GM18861 (cell line): ENCODE measurements around the gene ZNF225.
"Not testable (repeated sequence)": the region's sequence is repeated elsewhere in the genome, so short reads cannot be mapped to it uniquely, and the experiment has no call there.

Source experiments
- ATAC-seq: cut with Tn5 transposase; IDR thresholded peaks from one replicate; pipeline ENCODE4 v1.9.1; 2021; ENCODE audit not compliant: unreplicated experiment

ZNF225 gene

GRCh38 chr19:44156475-44156874, 43.3 kb downstream of the ZNF225 start:
- no peak for ATAC-seq

DNA sequence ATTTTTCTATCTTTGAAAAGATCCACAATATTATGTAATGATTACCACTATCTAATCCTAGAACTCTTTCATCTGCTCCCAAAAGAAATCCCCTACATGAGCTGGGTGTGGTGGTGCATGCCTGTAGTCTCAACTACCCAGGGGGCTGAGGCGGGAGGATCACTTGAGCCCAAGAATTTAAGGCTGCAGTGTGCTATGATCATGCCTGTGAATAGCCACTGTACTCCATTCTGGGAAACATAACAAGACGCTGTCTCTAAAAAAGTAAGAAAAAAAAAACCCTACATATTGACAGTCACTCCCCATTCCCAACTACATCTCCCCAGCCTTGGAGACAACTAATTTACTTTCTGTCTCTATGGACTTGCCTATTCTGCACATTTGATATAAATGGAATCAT, 50.6 kb downstream of the ZNF225 start:
- ATAC-seq: no peak

GRCh38 chr19:44164327-44164672, 51.1 kb downstream of the ZNF225 start:
- no peak for ATAC-seq

DNA sequence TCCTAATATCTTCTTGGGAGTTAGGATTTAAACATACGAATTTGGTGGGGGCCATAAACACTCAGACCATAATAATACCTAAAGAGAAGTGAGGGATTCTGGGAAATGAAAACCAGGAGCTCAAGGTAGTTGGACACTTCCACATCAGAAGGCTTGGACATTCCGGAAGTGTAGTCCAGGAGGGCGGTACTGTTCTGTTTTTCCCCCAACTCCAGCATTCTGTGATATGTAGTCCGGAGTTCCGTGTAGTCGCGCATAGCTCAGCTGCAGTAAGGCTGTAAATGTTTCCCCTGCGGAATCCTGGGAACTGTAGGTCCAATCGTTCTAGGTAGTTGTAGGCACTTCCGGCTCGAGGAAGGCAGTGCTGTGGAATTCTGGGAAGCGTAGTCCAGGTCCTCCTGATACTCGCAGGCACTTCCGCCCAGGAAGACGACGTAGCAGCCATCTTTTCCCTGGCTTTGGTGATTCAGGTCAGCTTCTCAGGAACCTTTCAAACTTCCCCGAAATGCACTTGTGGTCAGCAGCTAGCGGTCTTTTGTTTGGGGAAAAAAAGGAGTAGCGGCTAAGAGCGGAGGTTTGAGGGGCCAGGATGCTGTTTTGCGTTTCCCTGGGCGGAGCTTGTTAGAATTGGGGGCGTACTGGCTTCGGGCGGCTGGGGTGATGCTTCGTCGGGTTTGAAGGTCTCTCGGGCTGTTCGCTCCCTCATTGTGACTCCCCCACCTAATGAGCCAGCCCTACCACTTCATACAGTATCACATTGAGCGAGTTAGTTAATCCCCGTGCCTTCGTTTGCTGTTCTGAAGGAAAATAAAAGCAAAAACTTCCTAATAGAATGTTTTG, 51.7 kb downstream of the ZNF225 start, which contains the start of gene ZNF226:
Gene ZNF226, plus strand, starts transcription at position 428 of the 840 bp plus-strand sequence. CDS start 4,981 bp downstream, outside the sequence.
- peak; percentile 89 for ATAC-seq

DNA sequence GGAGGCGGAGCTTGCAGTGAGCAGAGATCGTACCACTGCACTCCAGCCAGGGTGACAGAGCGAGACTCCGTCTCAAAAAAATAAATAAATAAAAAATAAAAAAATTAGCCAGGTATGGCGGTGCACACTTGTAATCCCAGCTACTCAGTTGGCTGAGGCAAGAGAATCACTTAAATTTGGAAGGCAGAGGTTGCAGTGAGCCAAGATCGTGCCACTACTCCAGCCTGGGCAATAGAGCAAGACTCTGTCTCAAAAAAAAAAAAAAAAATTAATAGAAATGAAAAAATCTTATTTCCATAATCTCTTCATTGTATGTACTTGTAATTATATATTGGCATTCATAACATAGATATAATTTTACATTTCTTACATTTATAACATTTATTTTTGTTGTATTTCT, 57.5 kb downstream of the ZNF225 start:
- not testable (repeated sequence) for ATAC-seq

GRCh38 chr19:44176590-44176989, 63.4 kb downstream of the ZNF225 start:
- no peak for ATAC-seq

DNA sequence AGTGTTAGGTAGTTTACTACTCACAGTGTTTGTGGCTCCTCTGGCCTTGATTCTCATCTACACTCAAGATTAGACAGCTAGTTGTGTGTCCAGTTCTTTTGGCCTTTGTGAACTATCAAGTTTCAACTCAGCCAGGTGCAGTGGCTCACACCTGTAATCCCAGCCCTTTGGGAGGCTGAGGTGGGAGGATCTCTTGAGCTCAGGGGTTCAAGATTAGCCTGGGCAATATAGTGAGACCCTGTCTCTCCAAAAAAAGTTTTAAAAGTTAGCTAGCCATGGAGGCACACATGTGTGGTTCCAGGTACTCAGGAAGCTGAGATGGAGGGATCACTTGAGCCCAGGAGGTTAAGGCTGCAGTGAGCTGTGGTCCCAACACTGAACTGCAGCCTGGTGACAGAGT, 67.8 kb downstream of the ZNF225 start:
- no peak for ATAC-seq

DNA sequence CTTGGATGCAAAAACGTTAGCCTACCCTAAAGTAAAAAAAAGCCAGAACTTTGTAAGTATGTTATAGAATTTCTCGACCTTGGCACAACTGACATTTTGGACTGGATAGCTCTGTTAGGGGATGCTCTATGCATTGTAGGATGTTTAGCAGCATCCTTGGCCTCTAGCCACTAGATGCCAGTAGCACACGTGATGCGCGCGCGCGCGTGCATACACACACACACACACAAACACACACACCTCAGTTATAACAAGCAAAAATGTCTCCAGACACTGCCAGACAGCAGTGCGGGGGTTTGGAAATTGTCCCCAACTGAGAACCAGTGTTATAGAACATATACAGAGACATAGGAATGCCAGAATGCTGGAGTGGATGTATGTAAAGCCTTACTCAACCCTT, 68.9 kb downstream of the ZNF225 start:
- no peak for ATAC-seq
